Type B pancreatic cell (in vitro differentiated cells): Measurements from ENCODE around the gene UNC119. TPM values are rescaled to one million over a fixed set of nuclear protein-coding genes. Genes with fewer than 3 reads are reported as not detected.

Source experiments
- DNase-seq: peaks from one replicate; pipeline ENCODE4 v3.0.0; 2021; ENCODE audit warnings: mixed read lengths; ENCODE audit not compliant: unreplicated experiment; ENCODE audit errors: extremely low spot score
- H3K27ac Mint-ChIP-seq: 2 replicates; pipeline ENCODE4 v1.8.0; 2021; ENCODE audit warnings: mild to moderate bottlenecking, mixed read lengths
- H3K27me3 Mint-ChIP-seq: 2 replicates; pipeline ENCODE4 v1.8.0; 2021; ENCODE audit warnings: mixed read lengths
- H3K36me3 Mint-ChIP-seq: 2 replicates; pipeline ENCODE4 v1.8.0; 2021; ENCODE audit warnings: mixed read lengths
- H3K4me1 Mint-ChIP-seq: one replicate; pipeline ENCODE4 v1.8.0; 2021; ENCODE audit warnings: mixed read lengths; ENCODE audit not compliant: unreplicated experiment
- H3K4me3 Mint-ChIP-seq: 2 replicates; pipeline ENCODE4 v1.8.0; 2021; ENCODE audit warnings: mild to moderate bottlenecking, mixed read lengths
- H3K9me3 Mint-ChIP-seq: 2 replicates; pipeline ENCODE4 v1.8.0; 2021; ENCODE audit warnings: mixed read lengths
- total RNA-seq: library from RNA; stranded (reverse); gene quantifications from 2 replicates; pipeline ENCODE4 v1.2.1, GENCODE V29; 2021; ENCODE audit warnings: low replicate concordance
- TF ChIP-seq, protein P1 (sequence below): fragments of 200-600 bp; sonication (generic); conservative IDR thresholded peaks from 2 replicates; pipeline ENCODE4 v1.5.0; 2021; ENCODE audit warnings: antibody characterized with exemption, mild to moderate bottlenecking

UNC119 gene
- total RNA-seq, 1 donor from 2014 or later: 52.2 TPM

DNA sequence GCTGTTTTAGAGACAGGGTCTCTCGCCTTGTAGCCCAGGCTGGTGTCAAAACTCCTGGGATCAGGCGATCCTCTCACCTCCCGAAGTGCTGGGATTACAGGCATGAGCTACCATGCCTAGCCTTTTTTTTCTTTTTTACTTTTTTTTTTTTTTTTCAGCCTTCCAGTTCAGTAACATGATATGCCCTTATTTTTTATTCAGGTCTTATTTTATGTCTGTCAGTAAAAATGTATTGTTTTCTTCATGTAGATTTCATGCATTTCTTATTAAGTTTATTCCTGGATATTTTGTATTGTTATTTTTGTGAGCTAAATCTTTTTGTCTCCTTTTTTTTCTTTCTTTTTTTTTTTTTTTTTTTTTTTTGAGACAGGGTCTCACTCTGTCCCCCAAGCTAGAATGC is 49.0 kb downstream of the UNC119 start:
- H3K9me3 Mint-ChIP-seq: no peaks in the 10 kb centered on the region
- no peak for DNase-seq

DNA sequence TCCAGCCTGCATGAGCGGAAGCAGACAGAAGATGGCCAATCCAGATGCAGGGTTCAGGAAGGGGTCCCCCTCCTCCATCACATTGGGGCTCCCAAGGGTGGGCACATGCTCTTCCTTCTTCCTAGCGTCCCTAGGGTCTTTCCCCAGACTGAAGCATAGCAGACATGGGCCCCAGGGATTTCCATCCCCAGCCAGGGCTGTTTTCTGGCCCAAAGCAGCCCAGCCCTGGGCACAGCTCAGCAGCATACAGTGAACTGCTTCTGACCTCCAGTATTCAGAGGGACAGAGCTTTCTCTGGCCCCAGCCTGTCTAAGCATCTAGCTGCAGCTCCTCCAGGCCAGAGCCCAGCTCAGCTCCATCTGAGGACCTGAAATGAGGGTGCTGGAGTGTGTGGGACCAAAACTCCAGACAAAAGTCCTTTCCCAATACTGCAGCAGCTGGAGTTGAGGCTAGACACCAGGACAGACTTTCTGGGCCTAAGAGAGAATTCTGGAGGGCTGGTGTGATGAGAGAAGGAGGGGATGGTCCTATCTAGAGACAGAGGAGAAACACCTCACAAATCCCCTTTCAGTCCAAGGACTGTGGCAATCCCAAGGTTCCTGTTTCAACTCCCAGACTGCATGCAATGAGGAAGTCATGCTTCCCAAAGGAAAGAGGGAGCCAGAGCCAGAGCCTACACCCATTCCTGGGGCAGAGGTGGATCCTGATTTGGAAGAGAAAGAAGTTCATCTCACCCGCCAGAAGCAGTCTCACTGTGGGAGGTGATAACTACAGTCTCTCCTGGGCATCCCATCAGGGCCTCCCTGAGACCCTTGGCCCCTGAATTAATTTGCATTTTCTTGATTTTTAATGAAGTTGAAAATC is 50.8 kb downstream of the UNC119 start:
- DNase-seq: no peak
- Mint-ChIP-seq H3K9me3 (no peaks in the 10 kb centered on the region), H3K27ac (peak overlapping the region; percentile 13), H3K4me3 (no peak overlapping the region), H3K27me3 (no peaks in the 10 kb centered on the region), H3K4me1 (peaks cover 19% of the 10 kb centered on the region), H3K36me3 (no peaks in the 10 kb centered on the region)
- TF ChIP-seq, protein P1, sequence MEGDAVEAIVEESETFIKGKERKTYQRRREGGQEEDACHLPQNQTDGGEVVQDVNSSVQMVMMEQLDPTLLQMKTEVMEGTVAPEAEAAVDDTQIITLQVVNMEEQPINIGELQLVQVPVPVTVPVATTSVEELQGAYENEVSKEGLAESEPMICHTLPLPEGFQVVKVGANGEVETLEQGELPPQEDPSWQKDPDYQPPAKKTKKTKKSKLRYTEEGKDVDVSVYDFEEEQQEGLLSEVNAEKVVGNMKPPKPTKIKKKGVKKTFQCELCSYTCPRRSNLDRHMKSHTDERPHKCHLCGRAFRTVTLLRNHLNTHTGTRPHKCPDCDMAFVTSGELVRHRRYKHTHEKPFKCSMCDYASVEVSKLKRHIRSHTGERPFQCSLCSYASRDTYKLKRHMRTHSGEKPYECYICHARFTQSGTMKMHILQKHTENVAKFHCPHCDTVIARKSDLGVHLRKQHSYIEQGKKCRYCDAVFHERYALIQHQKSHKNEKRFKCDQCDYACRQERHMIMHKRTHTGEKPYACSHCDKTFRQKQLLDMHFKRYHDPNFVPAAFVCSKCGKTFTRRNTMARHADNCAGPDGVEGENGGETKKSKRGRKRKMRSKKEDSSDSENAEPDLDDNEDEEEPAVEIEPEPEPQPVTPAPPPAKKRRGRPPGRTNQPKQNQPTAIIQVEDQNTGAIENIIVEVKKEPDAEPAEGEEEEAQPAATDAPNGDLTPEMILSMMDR: no peak

More for the DNA sequence above, 49.0 kb downstream of the UNC119 start:
- TF ChIP-seq, protein P1: no peak
- no peak overlapping the region for H3K4me3 Mint-ChIP-seq
- peaks cover 22% of the 10 kb centered on the region for H3K4me1 Mint-ChIP-seq
- H3K27me3 Mint-ChIP-seq: peaks cover 3% of the 10 kb centered on the region
- H3K27ac Mint-ChIP-seq: no peak overlapping the region
- no peaks in the 10 kb centered on the region for H3K36me3 Mint-ChIP-seq

GRCh38 chr17:28500712-28501379 is 51.6 kb downstream of the UNC119 start:
- peaks cover 22% of the 10 kb centered on the region for H3K4me1 Mint-ChIP-seq

GRCh38 chr17:28499684-28500357 is 52.6 kb downstream of the UNC119 start:
- H3K4me3 Mint-ChIP-seq: no peak overlapping the region
- no peaks in the 10 kb centered on the region for H3K9me3 Mint-ChIP-seq

More at GRCh38 chr17:28500712-28501379, 51.6 kb downstream of the UNC119 start:
- TF ChIP-seq, protein P1: no peak
- Mint-ChIP-seq H3K9me3 (no peaks in the 10 kb centered on the region), H3K27me3 (no peaks in the 10 kb centered on the region), H3K36me3 (no peaks in the 10 kb centered on the region), H3K27ac (peak overlapping the region; percentile 13), H3K4me3 (no peak overlapping the region)
- no peak for DNase-seq

GRCh38 chr17:28499364-28499664 is 53.1 kb downstream of the UNC119 start:
- H3K27me3 Mint-ChIP-seq: no peaks in the 10 kb centered on the region

More at GRCh38 chr17:28499684-28500357, 52.6 kb downstream of the UNC119 start:
- peaks cover 21% of the 10 kb centered on the region for H3K4me1 Mint-ChIP-seq
- no peaks in the 10 kb centered on the region for H3K36me3 Mint-ChIP-seq
- no peak overlapping the region for H3K27ac Mint-ChIP-seq
- DNase-seq: no peak
- no peaks in the 10 kb centered on the region for H3K27me3 Mint-ChIP-seq
- TF ChIP-seq, protein P1: no peak

More at GRCh38 chr17:28499364-28499664, 53.1 kb downstream of the UNC119 start:
- no peak overlapping the region for H3K27ac Mint-ChIP-seq
- no peak for DNase-seq
- TF ChIP-seq, protein P1: no peak
- no peak overlapping the region for H3K4me3 Mint-ChIP-seq
- no peaks in the 10 kb centered on the region for H3K36me3 Mint-ChIP-seq
- H3K4me1 Mint-ChIP-seq: peaks cover 22% of the 10 kb centered on the region
- no peaks in the 10 kb centered on the region for H3K9me3 Mint-ChIP-seq
